ENCODE results near the gene EXOG.
"Not testable (repeated sequence)": the region's sequence is repeated elsewhere in the genome, so short reads cannot be mapped to it uniquely, and the experiment has no call there.

Gene EXOG

DNA sequence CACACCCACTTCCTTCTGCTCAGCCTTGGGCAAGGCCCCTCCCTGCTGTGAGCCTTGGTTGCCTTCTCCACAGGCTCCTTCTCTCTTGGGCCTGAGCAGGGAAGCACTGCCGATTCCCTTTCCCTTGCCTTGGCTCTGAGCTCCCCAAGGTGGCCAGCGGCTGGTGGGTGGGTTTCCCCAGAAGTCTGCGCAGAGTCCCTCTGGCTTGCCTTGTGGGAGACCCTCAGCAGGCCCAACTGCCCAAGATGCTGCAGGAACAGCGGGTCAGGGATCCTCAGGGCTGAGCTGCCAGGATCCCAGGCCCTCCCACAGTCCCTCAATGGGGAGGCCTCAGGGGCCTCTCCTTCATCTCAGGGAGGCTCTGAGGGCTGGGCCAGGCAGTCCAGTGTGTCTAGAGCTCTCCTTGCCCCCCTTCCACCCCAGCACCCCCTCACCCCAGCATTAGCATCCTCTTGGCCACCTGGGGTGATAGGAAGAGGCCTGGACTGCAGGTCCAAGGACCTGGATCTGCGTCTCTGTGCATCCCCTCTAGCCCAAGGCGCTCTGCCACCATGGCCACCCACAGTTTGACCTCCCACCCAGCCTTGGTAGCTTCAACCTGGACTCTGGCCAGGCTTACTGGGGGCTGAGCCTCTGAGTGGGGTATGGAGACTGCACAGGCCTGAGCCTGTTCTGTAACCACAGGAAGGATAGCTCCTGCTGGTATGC lies 68.6 kb downstream of the EXOG start:
- no peak for DNase-seq

DNA sequence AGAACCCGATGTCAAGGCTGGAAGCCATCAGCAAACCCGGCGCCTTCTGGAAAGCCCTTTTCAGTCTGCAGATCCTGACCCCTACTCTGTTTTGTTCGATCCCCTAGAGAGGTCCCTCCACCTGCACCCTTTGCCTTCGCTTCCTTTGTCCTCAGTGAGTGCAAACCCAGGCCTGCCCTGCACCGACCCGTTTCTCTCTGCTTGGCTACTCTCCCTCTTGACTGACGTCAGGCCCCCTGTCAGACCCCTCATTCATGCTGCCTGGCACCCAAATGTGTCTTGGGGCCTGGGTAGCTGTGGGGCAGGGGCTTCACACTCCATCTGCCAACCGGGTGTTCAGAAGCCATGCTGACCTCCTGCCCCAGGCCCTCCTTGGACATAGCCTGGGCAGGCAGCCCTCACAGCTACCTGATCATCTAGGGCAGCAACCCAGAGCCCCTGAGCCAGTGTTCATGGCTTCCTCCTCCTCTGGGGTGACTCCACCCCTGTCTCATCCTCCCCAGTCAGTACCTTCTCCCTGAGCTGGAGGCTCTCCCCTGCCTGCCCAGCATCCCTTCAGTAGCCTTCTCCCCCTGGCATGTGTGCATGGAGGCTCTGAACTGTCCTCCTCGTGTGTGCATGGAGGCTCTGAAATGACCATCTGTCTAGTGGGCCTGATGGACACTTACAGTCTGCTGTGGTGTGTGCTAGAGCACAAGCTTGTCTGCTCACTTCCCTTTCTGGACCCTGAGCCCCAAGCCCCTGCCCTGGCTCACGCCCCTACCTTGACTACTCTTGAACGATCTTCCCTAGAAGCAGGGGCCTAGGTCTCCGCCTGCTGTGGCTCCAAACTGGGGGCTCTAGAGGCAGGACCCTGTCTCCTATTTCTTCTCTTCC lies 69.4 kb downstream of the EXOG start:
- DNase-seq = no peak

DNA sequence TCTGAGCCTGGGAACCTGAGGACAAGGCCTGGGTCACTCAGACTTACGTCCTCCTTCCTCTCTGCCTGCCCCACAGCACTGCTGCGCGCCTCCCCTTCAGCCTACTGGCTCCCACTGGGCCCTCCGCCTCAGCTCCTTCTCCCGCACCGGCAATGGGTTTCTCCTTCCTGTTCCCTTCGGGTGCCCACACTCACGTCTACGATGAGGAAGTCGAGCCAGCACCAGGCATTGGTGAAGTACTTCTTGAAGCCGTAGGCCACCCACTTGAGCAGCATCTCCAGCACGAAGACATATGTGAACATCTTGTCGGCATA lies 70.0 kb downstream of the EXOG start:
- DNase-seq = no peak

DNA sequence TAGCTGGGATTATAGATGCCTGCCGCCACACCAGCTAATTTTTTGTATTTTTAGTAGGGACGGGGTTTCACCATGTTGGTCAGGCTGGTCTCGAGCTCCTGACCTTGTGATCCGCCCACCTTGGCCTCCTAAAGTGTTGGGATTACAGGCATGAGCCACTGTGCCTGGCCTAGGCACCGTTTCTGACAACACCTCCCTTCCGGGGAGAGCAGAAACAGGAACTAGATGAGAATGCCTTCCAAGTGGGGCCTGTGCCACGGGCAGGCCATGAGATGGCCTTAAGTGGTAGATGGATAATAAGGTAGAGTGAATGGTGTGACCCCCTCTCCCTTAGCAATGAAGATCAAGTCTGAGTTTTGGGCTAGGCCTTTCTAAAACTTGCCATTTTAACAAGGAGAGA lies 70.7 kb downstream of the EXOG start:
- DNase-seq = not testable (repeated sequence)

DNA sequence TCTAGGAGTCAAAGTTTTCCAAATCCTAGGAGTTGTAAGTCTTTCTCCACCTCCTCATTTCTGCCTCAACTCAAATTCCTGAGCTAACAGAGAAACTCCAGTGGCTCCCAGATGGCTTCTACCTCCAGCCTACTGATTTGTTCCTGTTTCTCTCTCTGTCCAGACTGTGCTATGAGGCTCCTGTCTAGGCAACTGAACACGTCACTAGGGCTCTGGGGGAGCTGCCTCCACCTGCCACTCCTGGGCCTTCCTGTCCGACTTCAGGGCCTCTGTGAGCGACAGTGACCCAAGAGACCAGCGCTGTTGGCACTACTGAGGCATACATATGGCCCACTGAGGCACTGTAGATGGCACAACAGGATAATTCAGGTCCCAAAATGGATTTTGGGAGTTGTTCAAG lies 71.4 kb downstream of the EXOG start:
- no peak for DNase-seq

DNA sequence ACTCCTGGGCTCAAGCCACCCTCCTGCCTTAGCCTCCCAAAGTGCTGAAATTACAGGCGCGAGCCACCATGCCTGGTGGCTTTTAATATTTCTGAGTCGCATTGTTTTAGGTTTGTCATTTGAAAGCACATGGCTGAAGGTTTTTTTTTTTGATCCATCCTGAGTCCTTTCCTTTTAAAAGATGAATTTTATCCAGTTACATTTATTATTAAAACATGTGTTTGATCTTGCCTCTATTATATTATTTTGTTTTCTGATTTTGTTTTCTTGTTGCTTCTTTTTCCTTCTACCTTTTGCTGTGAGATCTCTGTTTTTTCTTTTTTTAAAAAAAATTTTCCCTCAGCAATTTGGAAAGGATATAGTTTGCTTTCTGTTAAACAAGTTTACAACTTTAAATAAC lies 77.0 kb downstream of the EXOG start:
- no peak for DNase-seq

DNA sequence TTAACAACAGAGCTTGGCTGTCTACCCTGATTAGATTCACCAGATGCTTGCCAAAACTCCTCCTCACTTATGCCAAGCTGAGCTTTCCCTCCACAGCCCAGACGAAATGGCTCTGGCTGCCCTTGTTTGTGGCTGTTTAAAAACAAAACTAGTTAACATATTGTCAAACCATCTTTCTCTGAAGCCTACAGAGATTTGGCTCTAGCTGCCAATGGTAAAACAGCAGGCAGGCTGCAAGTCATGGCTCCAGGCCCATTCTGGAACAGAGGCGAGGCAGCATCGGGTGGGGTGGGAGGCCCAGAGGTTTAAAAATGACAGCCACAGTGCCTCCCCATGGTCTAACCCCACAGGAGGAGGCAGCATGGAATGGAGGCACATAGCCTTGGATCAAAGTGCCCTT lies 77.4 kb downstream of the EXOG start:
- DNase-seq = no peak

DNA sequence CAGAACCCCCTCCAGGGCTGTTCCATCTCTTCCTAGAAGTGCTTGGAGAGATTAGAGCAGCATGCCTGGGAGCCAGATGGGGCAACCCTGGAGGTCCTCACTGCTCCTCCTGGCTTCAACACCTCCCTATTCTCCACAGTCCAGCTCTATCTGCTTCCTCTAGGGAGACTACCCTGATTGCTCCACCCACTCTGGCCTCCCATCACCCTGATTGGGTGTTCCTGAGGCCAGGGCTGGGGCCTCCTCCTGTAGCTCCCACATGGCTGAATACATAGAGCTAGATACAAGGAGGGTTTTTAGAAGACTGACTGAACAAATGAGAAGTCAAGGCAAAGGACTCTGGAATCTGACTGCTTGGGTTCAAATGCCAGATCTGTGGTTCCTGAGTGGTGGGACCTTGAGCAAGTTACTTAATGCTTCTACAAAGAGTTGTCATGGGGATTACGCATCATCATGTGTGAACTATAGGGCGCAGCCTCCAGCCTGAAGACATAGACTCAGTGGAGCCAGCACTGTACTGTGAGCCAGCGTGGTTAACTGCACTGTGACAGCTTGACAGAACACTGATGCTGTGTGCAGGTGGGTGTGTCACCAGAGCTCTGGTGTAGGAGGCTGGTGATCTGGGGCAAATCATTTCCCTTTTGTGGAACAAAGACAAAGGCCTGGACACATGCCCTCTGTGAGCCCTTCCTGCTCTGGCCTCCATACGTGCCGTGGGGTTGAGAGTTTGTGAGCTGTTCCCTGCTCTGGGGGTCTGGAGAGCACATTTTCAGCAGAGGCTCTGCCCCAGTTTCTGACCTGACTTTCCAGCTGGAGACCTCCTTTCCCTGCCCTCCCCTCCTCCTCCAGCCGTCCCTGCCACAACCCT lies 78.5 kb downstream of the EXOG start:
- DNase-seq = no peak

DNA sequence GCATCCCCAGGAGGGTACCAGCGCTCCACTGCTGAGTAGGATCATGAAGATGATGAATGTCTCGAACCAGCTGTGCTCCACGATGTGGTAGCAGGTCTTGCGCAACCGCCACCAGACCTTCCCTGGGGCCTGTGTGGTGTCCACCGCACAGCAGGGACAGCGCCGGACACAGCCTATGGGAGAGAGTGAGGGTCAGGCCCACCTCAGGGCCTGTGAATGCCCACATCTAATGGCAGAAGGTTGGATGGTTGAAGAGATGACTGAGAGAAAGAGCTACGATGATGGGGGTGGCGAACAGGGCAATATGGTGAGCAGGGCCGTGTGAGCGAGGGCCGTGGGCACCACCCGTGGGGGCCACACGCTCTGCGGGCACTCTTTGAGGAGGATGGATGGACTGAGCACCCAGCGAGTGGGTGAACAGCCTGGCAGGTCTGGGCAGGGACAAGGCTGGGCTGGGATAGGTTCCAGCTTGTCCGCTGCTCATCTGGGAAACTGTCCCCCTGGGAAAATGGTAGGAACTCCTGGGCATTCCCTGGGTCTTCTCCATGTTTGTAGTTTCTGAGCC lies 79.2 kb downstream of the EXOG start:
- no peak for DNase-seq
